Caco-2 (cell line): ENCODE data around the gene SMC1B. TPM values are rescaled to one million over a fixed set of nuclear protein-coding genes. Genes with fewer than 3 reads are reported as not detected.
"Not testable (repeated sequence)": the region's sequence is repeated elsewhere in the genome, so short reads cannot be mapped to it uniquely, and the experiment has no call there.

Experiments used
- BruUV-seq: library from RNA; stranded (reverse); fragments of 400-500 nt; replicated peaks from 2 replicates; lab custom pipeline; 2021; lab: Mats Ljungman, UMichigan
- CTCF ChIA-PET: fragments of 300-600 bp; sonication (Branson Sonifier 250); formaldehyde crosslinking; loops from one replicate; lab custom pipeline; 2022; ENCODE audit warnings: antibody characterized with exemption; lab: Charles Lee
- POLR2A ChIA-PET: fragments of 300-600 bp; sonication (Branson Sonifier 250); formaldehyde crosslinking; loops from one replicate; lab custom pipeline; 2022; ENCODE audit warnings: antibody characterized with exemption; lab: Charles Lee
- DNase-seq, 2 experiments: peaks; one replicate each; pipeline versions ENCODE4 v3.0.0 to v3.0.0-alpha.2; 2020 to 2022
- H3K27me3 ChIP-seq: replicated peaks from 2 replicates; pipeline ENCODE4 v1.6.0; 2011; ENCODE audit warnings: low read length; ENCODE audit not compliant: control insufficient read depth, insufficient read depth
- H3K36me3 ChIP-seq: 2 replicates; pipeline ENCODE4 v1.5.1; 2011; ENCODE audit warnings: low read length; ENCODE audit not compliant: control insufficient read depth, insufficient read depth
- H3K4me1 ChIP-seq: fragments of 250-450 bp; sonication (Bioruptor Pico); 2 replicates; pipeline ENCODE4 v1.5.1; 2020; ENCODE audit warnings: mild to moderate bottlenecking
- H3K4me3 ChIP-seq: 2 replicates; pipeline ENCODE4 v1.5.1; 2011; ENCODE audit warnings: low read depth, mild to moderate bottlenecking, control low read depth, low read length
- H3K9me3 ChIP-seq: fragments of 250-450 bp; sonication (Bioruptor Pico); 2 replicates; pipeline ENCODE4 v1.5.1; 2020; ENCODE audit warnings: mild to moderate bottlenecking, moderate library complexity
- H3K27ac Mint-ChIP-seq: one replicate; pipeline ENCODE4 v1.8.0; 2022; ENCODE audit warnings: mixed read lengths; ENCODE audit not compliant: unreplicated experiment
- H3K27me3 Mint-ChIP-seq: one replicate; pipeline ENCODE4 v1.8.0; 2022; ENCODE audit warnings: mixed read lengths; ENCODE audit not compliant: insufficient read depth, unreplicated experiment
- H3K36me3 Mint-ChIP-seq: one replicate; pipeline ENCODE4 v1.8.0; 2022; ENCODE audit warnings: mild to moderate bottlenecking, mixed read lengths; ENCODE audit not compliant: insufficient read depth, unreplicated experiment
- H3K4me1 Mint-ChIP-seq: one replicate; pipeline ENCODE4 v1.8.0; 2022; ENCODE audit warnings: low read depth, mixed read lengths; ENCODE audit not compliant: unreplicated experiment
- H3K4me3 Mint-ChIP-seq: one replicate; pipeline ENCODE4 v1.8.0; 2022; ENCODE audit warnings: mild to moderate bottlenecking, moderate library complexity, mixed read lengths; ENCODE audit not compliant: unreplicated experiment
- H3K9me3 Mint-ChIP-seq: one replicate; pipeline ENCODE4 v1.8.0; 2022; ENCODE audit warnings: mixed read lengths; ENCODE audit not compliant: unreplicated experiment
- intact Hi-C: fragments of 100-400 bp; cut with micrococcal nuclease; formaldehyde crosslinking; loops from one replicate; pipeline ENCODE4 v1.10.0; 2022; ENCODE audit not compliant: unreplicated experiment
- total RNA-seq: library from RNA; stranded (reverse); gene quantifications from 2 replicates; pipeline ENCODE4 v1.2.3, GENCODE V29; 2022
- TF ChIP-seq, protein P1 (sequence below), 2 experiments: fragments of 200-600 bp in 1 of 2; IDR thresholded peaks; 1 replicate in 1 of 2; 2 replicates in 1 of 2; pipeline versions ENCODE4 v1.5.1 to v1.8.0; 2011 to 2022; ENCODE audit warnings: antibody characterized with exemption in 1 of 2, control low read depth in 1 of 2, inconsistent platforms in 1 of 2, low read depth in 1 of 2, low read length in 1 of 2, mild to moderate bottlenecking in 1 of 2, moderate library complexity in 1 of 2; ENCODE audit not compliant: insufficient read depth in 1 of 2, severe bottlenecking in 1 of 2, unreplicated experiment in 1 of 2

SMC1B gene
- total RNA-seq, 1 experiment from 2014 or later, result 5.3 TPM

GRCh38 chr22:45298934-45299505, 114.4 kb downstream of the SMC1B start:
- Histone ChIP-seq H3K4me3 (no peak overlapping the region), H3K9me3 (no peaks in the 10 kb centered on the region), H3K27me3 (no peaks in the 10 kb centered on the region), H3K4me1 (peaks cover 7% of the 10 kb centered on the region), H3K36me3 (no peaks in the 10 kb centered on the region)
- ChIA-PET POLR2A (no interaction called here), CTCF (no interaction called here)
- DNase-seq, result no peak
- no peaks in the 10 kb centered on the region for H3K9me3 Mint-ChIP-seq
- no peaks in the 10 kb centered on the region for H3K27me3 Mint-ChIP-seq
- BruUV-seq, result no TSS peak
- intact Hi-C loops, result no loop called here
- H3K36me3 Mint-ChIP-seq, result no peaks in the 10 kb centered on the region
- H3K27ac Mint-ChIP-seq, result no peak overlapping the region
- H3K4me3 Mint-ChIP-seq, result no peak overlapping the region
- peaks cover 6% of the 10 kb centered on the region for H3K4me1 Mint-ChIP-seq
- TF ChIP-seq, protein P1, sequence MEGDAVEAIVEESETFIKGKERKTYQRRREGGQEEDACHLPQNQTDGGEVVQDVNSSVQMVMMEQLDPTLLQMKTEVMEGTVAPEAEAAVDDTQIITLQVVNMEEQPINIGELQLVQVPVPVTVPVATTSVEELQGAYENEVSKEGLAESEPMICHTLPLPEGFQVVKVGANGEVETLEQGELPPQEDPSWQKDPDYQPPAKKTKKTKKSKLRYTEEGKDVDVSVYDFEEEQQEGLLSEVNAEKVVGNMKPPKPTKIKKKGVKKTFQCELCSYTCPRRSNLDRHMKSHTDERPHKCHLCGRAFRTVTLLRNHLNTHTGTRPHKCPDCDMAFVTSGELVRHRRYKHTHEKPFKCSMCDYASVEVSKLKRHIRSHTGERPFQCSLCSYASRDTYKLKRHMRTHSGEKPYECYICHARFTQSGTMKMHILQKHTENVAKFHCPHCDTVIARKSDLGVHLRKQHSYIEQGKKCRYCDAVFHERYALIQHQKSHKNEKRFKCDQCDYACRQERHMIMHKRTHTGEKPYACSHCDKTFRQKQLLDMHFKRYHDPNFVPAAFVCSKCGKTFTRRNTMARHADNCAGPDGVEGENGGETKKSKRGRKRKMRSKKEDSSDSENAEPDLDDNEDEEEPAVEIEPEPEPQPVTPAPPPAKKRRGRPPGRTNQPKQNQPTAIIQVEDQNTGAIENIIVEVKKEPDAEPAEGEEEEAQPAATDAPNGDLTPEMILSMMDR (IDR thresholded peaks at IDR 0.05; ENCODE audit: insufficient read depth in 1 of 2, low read depth in 1 of 2, low read length in 1 of 2, severe bottlenecking in 1 of 2, unreplicated experiment in 1 of 2), result no peak

DNA sequence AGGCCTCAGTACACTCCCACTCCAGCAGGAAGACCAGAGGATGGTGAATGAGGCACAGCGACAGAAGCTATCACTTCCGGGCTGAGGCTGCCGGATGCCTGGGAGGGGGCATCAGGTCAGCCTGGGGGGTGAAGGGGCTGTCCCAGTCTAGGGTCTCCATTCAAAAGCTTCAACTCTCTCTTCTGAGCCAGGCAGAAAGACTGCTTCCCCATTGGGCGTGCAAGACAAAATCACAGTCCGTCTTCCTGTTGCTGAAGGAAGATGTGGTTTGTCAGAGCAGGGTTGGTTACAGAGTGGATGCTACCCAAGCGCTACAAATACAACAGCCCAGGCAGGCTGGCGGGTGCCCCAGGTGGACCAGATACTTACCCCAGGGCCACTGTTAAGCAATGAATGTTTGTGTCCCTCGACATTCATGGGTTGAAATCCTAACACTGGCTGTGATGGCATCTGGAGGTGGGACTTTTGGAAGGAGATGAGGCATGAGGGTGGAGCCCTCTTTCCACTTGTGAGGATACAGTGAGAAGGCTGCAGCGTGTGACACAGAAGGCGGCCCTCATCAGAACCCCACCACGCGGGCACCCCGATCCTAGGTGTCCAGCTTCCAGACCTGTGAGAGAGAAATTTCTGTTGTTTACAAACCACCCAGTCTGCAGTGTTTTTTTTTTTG, 116.6 kb downstream of the SMC1B start:
- no peaks in the 10 kb centered on the region for H3K9me3 Mint-ChIP-seq
- Histone ChIP-seq H3K9me3 (no peaks in the 10 kb centered on the region), H3K4me3 (no peak overlapping the region), H3K4me1 (peaks cover 5% of the 10 kb centered on the region), H3K36me3 (no peaks in the 10 kb centered on the region), H3K27me3 (no peaks in the 10 kb centered on the region)
- TF ChIP-seq, protein P1 (IDR thresholded peaks at IDR 0.05; ENCODE audit: insufficient read depth in 1 of 2, low read depth in 1 of 2, low read length in 1 of 2, severe bottlenecking in 1 of 2, unreplicated experiment in 1 of 2), result no peak
- H3K27me3 Mint-ChIP-seq, result no peaks in the 10 kb centered on the region
- DNase-seq, result no peak
- no peak overlapping the region for H3K4me3 Mint-ChIP-seq
- CTCF ChIA-PET, result no interaction called here
- no peaks in the 10 kb centered on the region for H3K36me3 Mint-ChIP-seq
- intact Hi-C loops, result no loop called here
- no TSS peak for BruUV-seq
- POLR2A ChIA-PET, result interaction anchor here (1.1 kb wide), 1 partner anchor 51 kb away, joined by 3 read pairs; no protein-coding TSS in a partner anchor
- peaks cover 2% of the 10 kb centered on the region for H3K4me1 Mint-ChIP-seq
- H3K27ac Mint-ChIP-seq, result no peak overlapping the region

DNA sequence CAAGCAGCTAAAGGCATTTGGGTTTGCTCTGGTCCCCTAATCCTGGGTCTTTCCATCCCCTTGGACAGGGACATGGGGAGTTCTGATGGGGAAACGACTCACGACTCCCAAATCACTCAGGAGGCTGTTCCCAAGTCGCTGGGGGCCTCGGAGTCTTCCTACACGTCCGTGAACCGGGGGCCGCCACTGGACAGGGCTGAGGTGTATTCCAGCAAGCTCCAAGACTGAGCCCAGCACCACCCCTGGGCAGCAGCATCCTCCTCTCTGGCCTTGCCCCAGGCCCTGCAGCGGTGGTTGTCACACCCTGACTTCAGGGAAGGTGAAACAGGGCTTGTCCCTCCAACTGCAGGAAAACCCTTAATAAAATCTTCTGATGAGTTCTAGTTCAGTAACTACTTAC, 117.9 kb downstream of the SMC1B start:
- DNase-seq, result no peak
- H3K4me1 Mint-ChIP-seq, result no peaks in the 10 kb centered on the region
- no peaks in the 10 kb centered on the region for H3K9me3 Mint-ChIP-seq
- H3K27me3 Mint-ChIP-seq, result no peaks in the 10 kb centered on the region
- H3K27ac Mint-ChIP-seq, result no peak overlapping the region
- TF ChIP-seq, protein P1 (IDR thresholded peaks at IDR 0.05; ENCODE audit: insufficient read depth in 1 of 2, low read depth in 1 of 2, low read length in 1 of 2, severe bottlenecking in 1 of 2, unreplicated experiment in 1 of 2), result no peak
- ChIA-PET CTCF (interaction anchor here (1.2 kb wide), 1 partner anchor 11 kb away, joined by 3 read pairs; no protein-coding TSS in a partner anchor), POLR2A (no interaction called here)
- H3K4me1 ChIP-seq, result peaks cover 5% of the 10 kb centered on the region; the same call in 1 of the 2 replicates
- H3K27me3 ChIP-seq, result no peaks in the 10 kb centered on the region
- no peaks in the 10 kb centered on the region for H3K36me3 ChIP-seq
- intact Hi-C loops, result no loop called here
- H3K4me3 Mint-ChIP-seq, result no peak overlapping the region
- no peaks in the 10 kb centered on the region for H3K36me3 Mint-ChIP-seq
- no peak overlapping the region for H3K4me3 ChIP-seq
- no peaks in the 10 kb centered on the region for H3K9me3 ChIP-seq
- BruUV-seq, result no TSS peak

DNA sequence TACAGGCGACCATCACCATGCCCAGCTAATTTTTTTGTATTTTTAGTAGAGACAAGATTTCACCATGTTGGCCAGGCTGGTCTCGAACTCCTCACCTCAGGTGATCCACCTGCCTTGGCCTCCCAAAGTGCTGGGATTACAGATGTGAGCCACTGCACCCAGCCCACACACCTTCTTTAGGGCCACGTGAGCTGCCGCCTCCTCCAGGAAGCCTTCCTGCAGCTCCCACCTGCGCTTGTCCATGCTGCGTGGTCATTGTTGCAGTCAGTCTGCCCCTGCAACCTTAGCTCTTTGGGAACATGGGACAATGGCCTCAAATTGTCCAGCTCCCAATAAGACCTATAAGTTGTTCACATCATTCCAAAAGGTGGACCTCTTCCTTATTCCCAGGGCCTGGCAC, 118.4 kb downstream of the SMC1B start:
- H3K27ac Mint-ChIP-seq, H3K4me3 Mint-ChIP-seq, H3K4me1 ChIP-seq, H3K4me3 ChIP-seq, POLR2A ChIA-PET, H3K4me1 Mint-ChIP-seq, H3K9me3 ChIP-seq, H3K9me3 Mint-ChIP-seq, H3K36me3 ChIP-seq, H3K27me3 Mint-ChIP-seq, BruUV-seq, H3K36me3 Mint-ChIP-seq, H3K27me3 ChIP-seq, DNase-seq, intact Hi-C loops: not testable (repeated sequence)
- CTCF ChIA-PET, result interaction anchor here (1.2 kb wide), 1 partner anchor 11 kb away, joined by 3 read pairs; no protein-coding TSS in a partner anchor
